Esophagus muscularis mucosa (tissue), 4 donors: ENCODE results near the gene BMAL1. TPM values are rescaled to one million over a fixed set of nuclear protein-coding genes. Genes with fewer than 3 reads are reported as not detected.
"Not testable (repeated sequence)": the region's sequence is repeated elsewhere in the genome, so short reads cannot be mapped to it uniquely, and the experiment has no call there.

Source experiments
- DNase-seq: peaks from one replicate; pipeline ENCODE4 v3.0.0-alpha.2; 2017; ENCODE audit errors: extremely low spot score
- H3K27ac ChIP-seq, 4 donors: fragments of 200-600 bp; sonication (generic); replicated peaks in 1 of 4; 1 replicate in 3 of 4; 2 replicates in 1 of 4; pipeline ENCODE4 v1.5.1; 2016 to 2019; ENCODE audit warnings: mild to moderate bottlenecking in 1 of 4
- H3K27me3 ChIP-seq, 4 donors: fragments of 200-600 bp; sonication (generic); one replicate each; pipeline versions ENCODE4 v1.5.1 to v1.6.0; 2016 to 2019
- H3K36me3 ChIP-seq, 4 donors: fragments of 200-600 bp; sonication (generic); one replicate each; pipeline ENCODE4 v1.5.1; 2016 to 2019
- H3K4me1 ChIP-seq, 4 donors: fragments of 200-600 bp; sonication (generic); one replicate each; pipeline ENCODE4 v1.5.1; 2016 to 2019
- H3K4me3 ChIP-seq, 4 donors: fragments of 200-600 bp; sonication (generic); 1 replicate in 2 of 4; 2 replicates in 2 of 4; pipeline ENCODE4 v1.5.1; 2016 to 2019; ENCODE audit warnings: mild to moderate bottlenecking in 4 of 4, moderate library complexity in 1 of 4
- H3K9me3 ChIP-seq, 4 donors: fragments of 200-600 bp; sonication (generic); 1 replicate in 3 of 4; 2 replicates in 1 of 4; pipeline ENCODE4 v1.5.1; 2016 to 2019
- EP300 ChIP-seq: sonication (generic); formaldehyde crosslinking; IDR thresholded peaks from one replicate; pipeline ENCODE4 v1.6.1; 2017; ENCODE audit warnings: antibody characterized with exemption
- POLR2A ChIP-seq: fragments of 450-650 bp; IDR thresholded peaks from one replicate; pipeline ENCODE4 v1.6.1; 2017; ENCODE audit warnings: antibody characterized with exemption, moderate library complexity, mild to moderate bottlenecking, low read depth
- POLR2AphosphoS5 ChIP-seq, 2 donors: sonication (generic); formaldehyde crosslinking; IDR thresholded peaks; one replicate each; pipeline ENCODE4 v1.6.1; 2017; ENCODE audit warnings: antibody characterized with exemption in 2 of 2
- WGBS: methylation state at CpG from one replicate; pipeline ENCODE4 v1.1.5; 2018; 5-methylcytosine and 5-hydroxymethylcytosine counted together
- intact Hi-C: fragments of 100-400 bp; cut with DNase I; formaldehyde crosslinking; loops from one replicate; pipeline ENCODE4 v1.15.1; 2023
- total RNA-seq, 4 donors: library from RNA; depleted of rRNA; stranded (reverse); fragments of >200 nt; gene quantifications; one replicate each; pipeline versions ENCODE4 v1.1.0 to v1.2.1, GENCODE V29; 2016
- TF ChIP-seq, protein P1 (sequence below), 3 experiments: fragments of 200-600 bp in 2 of 3; fragments of 450-650 bp in 1 of 3; sonication (generic) in 2 of 3; IDR thresholded peaks; one replicate each; pipeline ENCODE4 v1.5.1; 2017 to 2019; ENCODE audit warnings: antibody characterized with exemption in 3 of 3, mild to moderate bottlenecking in 2 of 3, moderate library complexity in 1 of 3

BMAL1 gene
- total RNA-seq, 4 donors from 2014 or later, result 31.1 to 36.4 (median 33.9) TPM

DNA sequence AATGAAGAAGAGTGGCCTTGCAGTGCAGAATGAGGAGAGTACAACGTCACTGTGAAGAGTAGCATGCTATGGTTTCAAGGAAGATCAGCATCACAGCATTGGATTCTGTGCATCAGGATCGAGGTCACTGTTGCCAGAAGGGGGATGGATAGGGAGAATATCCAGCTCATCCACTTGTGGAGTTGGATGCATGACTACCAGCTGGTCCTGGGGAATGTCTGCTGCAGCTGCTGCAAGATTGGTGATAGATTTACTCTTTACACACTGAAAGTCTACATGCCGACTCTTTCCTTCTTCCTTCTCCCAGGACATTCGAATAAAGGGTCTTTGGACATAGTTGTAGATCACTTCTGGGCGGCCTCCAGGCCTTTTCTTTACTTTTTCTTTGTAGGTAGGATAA, 111.2 kb downstream of the BMAL1 start:
- TF ChIP-seq, protein P1, sequence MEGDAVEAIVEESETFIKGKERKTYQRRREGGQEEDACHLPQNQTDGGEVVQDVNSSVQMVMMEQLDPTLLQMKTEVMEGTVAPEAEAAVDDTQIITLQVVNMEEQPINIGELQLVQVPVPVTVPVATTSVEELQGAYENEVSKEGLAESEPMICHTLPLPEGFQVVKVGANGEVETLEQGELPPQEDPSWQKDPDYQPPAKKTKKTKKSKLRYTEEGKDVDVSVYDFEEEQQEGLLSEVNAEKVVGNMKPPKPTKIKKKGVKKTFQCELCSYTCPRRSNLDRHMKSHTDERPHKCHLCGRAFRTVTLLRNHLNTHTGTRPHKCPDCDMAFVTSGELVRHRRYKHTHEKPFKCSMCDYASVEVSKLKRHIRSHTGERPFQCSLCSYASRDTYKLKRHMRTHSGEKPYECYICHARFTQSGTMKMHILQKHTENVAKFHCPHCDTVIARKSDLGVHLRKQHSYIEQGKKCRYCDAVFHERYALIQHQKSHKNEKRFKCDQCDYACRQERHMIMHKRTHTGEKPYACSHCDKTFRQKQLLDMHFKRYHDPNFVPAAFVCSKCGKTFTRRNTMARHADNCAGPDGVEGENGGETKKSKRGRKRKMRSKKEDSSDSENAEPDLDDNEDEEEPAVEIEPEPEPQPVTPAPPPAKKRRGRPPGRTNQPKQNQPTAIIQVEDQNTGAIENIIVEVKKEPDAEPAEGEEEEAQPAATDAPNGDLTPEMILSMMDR (IDR thresholded peaks at IDR 0.05), result no peak
- TF ChIP-seq POLR2AphosphoS5 (IDR thresholded peaks at IDR 0.05) (no peak), EP300 (no peak), POLR2A (no peak)
- H3K27me3 ChIP-seq, result no peaks in the 10 kb centered on the region
- no peak overlapping the region for H3K27ac ChIP-seq
- WGBS, result 84% methylated on average over 5 of the region's 5 CpGs
- peaks cover 0 to 8% (median 3%) of the 10 kb centered on the region in 4 donors for H3K4me1 ChIP-seq
- no peaks in the 10 kb centered on the region for H3K9me3 ChIP-seq
- no peak overlapping the region for H3K4me3 ChIP-seq
- DNase-seq, result no peak
- intact Hi-C loops, result loop anchor here (5.0 kb wide), 1 partner anchor 74 kb away; the partner anchor contains the start of gene BTBD10
- peaks cover 8 to 71% (median 57%) of the 10 kb centered on the region in 4 donors for H3K36me3 ChIP-seq

- Histone ChIP-seq H3K27ac (no peak overlapping the region), H3K4me3 (no peak overlapping the region), H3K9me3 (no peaks in the 10 kb centered on the region), H3K36me3 (peaks cover 8 to 57% (median 48%) of the 10 kb centered on the region in 4 donors), H3K27me3 (no peaks in the 10 kb centered on the region), H3K4me1 (no peaks in the 10 kb centered on the region)
- TF ChIP-seq POLR2AphosphoS5 (IDR thresholded peaks at IDR 0.05), result no peak
- no peak for TF ChIP-seq POLR2A
- TF ChIP-seq EP300, result no peak
- TF ChIP-seq, protein P1 (IDR thresholded peaks at IDR 0.05), result no peak
- 100% methylated on average over 1 of the region's 1 CpG for WGBS
- no peak for DNase-seq
- intact Hi-C loops, result no loop called here
Observed at GRCh38 chr11:13391217-13391616, 113.6 kb downstream of the BMAL1 start.

GRCh38 chr11:13398335-13398734, 120.7 kb downstream of the BMAL1 start:
- H3K36me3 ChIP-seq, result peaks cover 3 to 31% (median 22%) of the 10 kb centered on the region in 4 donors
- H3K27ac ChIP-seq, DNase-seq, H3K4me1 ChIP-seq, H3K27me3 ChIP-seq, intact Hi-C loops, H3K9me3 ChIP-seq, H3K4me3 ChIP-seq: not testable (repeated sequence)

DNA sequence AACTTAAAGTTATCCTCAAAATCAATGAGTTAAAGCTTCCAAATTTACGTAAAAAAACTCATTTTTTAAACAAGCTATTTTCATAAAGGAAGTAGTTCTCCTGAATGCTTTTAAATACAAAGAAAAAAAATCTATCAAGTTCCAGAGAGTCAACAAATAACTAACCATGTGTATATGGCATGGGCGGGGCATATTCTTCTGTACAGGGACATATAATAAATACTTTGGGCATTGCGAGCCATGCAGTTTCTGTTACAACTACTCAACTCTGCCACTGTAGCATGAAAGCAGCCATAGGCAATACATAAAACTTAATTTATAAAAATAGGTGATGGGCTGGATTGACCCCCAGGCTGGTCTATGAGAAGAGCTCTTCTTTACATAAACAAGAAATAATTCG, 127.6 kb downstream of the BMAL1 start:
- no peak for TF ChIP-seq POLR2A
- no peak for TF ChIP-seq POLR2AphosphoS5 (IDR thresholded peaks at IDR 0.05)
- no peak for TF ChIP-seq EP300
- TF ChIP-seq, protein P1 (IDR thresholded peaks at IDR 0.05), result no peak
- no peak overlapping the region for H3K27ac ChIP-seq
- WGBS, result 93% methylated on average over 4 of the region's 4 CpGs
- intact Hi-C loops, result no loop called here
- no peaks in the 10 kb centered on the region for H3K27me3 ChIP-seq
- no peak for DNase-seq
- H3K9me3 ChIP-seq, result no peaks in the 10 kb centered on the region
- no peaks in the 10 kb centered on the region for H3K4me1 ChIP-seq
- H3K4me3 ChIP-seq, result no peak overlapping the region
- H3K36me3 ChIP-seq, result peaks cover 14 to 56% (median 29%) of the 10 kb centered on the region in 4 donors

DNA sequence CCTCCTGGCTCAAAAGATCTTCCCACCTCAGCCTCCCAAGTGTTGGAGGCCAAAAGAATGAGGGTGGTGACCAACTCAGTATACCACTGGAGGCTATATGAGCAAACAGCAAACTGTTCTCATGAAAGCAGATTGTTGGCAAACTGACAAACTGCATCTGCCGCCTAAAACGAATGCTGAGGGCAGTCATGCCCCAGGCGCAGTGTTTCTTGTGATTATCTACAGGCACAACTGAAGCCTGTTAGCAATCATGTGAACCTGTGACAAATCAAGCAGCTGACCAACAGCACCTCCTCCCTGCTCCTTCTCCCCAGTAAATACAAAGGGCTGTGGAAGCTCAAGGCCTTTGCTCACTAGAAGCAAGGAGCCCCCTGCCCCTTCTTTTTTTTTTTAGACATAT, 137.6 kb downstream of the BMAL1 start:
- no peak for DNase-seq
- Histone ChIP-seq H3K4me3 (no peak overlapping the region), H3K9me3 (no peaks in the 10 kb centered on the region), H3K27ac (no peak overlapping the region), H3K4me1 (no peaks in the 10 kb centered on the region), H3K36me3 (peaks cover 14 to 61% (median 41%) of the 10 kb centered on the region in 4 donors), H3K27me3 (no peaks in the 10 kb centered on the region)
- intact Hi-C loops, result no loop called here
- 91% methylated on average over 3 of the region's 3 CpGs for WGBS
- TF ChIP-seq POLR2A (no peak), EP300 (no peak), POLR2AphosphoS5 (IDR thresholded peaks at IDR 0.05) (no peak)
- TF ChIP-seq, protein P1 (IDR thresholded peaks at IDR 0.05), result no peak
